Measurements from ENCODE around the gene SIGLEC11.
"Not testable (repeated sequence)": the region's sequence is repeated elsewhere in the genome, so short reads cannot be mapped to it uniquely, and the experiment has no call there.

Gene SIGLEC11

GRCh38 chr19:49960980-49961379 lies at the start of gene SIGLEC11:
Gene SIGLEC11, minus strand, starts transcription at chr19:49961172. Its CDS starts 91 bp downstream, at chr19:49961081.
- FAIRE-seq, result not testable (repeated sequence)

GRCh38 chr19:50008532-50008931 lies 47.6 kb upstream of the SIGLEC11 start:
- FAIRE-seq, result no peak

GRCh38 chr19:50007947-50008346 lies 47.0 kb upstream of the SIGLEC11 start:
- no peak for FAIRE-seq

GRCh38 chr19:50007170-50007569 lies 46.2 kb upstream of the SIGLEC11 start:
- FAIRE-seq, result no peak

GRCh38 chr19:50005428-50005827 lies 44.5 kb upstream of the SIGLEC11 start:
- FAIRE-seq, result no peak

- FAIRE-seq, result no peak
Measured at GRCh38 chr19:50003810-50004419, 42.9 kb upstream of the SIGLEC11 start.

GRCh38 chr19:50003254-50003788 lies 42.3 kb upstream of the SIGLEC11 start:
- FAIRE-seq, result no peak

GRCh38 chr19:50002386-50002960 lies 41.5 kb upstream of the SIGLEC11 start:
- FAIRE-seq, result no peak

- no peak for FAIRE-seq
Measured at GRCh38 chr19:50001775-50002174, 40.8 kb upstream of the SIGLEC11 start.

- FAIRE-seq, result no peak
Measured at GRCh38 chr19:50000841-50001557, 40.0 kb upstream of the SIGLEC11 start.

- FAIRE-seq, result no peak
Measured at GRCh38 chr19:50000038-50000840, 39.3 kb upstream of the SIGLEC11 start.

- FAIRE-seq, result no peak
Measured at GRCh38 chr19:49999371-50000010, 38.5 kb upstream of the SIGLEC11 start.

- no peak for FAIRE-seq
Measured at GRCh38 chr19:49997709-49998108, 36.7 kb upstream of the SIGLEC11 start.

GRCh38 chr19:49988433-49988832 lies 27.5 kb upstream of the SIGLEC11 start:
- no peak for FAIRE-seq

GRCh38 chr19:49988007-49988406 lies 27.0 kb upstream of the SIGLEC11 start:
- no peak for FAIRE-seq

GRCh38 chr19:49987159-49987698 lies 26.3 kb upstream of the SIGLEC11 start:
- no peak for FAIRE-seq

- FAIRE-seq, result no peak
Measured at GRCh38 chr19:49986354-49986753, 25.4 kb upstream of the SIGLEC11 start.

GRCh38 chr19:49985871-49986270 lies 24.9 kb upstream of the SIGLEC11 start:
- FAIRE-seq, result no peak

- FAIRE-seq, result no peak
Measured at GRCh38 chr19:49984491-49984890, 23.5 kb upstream of the SIGLEC11 start.

- FAIRE-seq, result no peak
Measured at GRCh38 chr19:49983645-49984229, 22.8 kb upstream of the SIGLEC11 start.
